GM21529 (cell line): ENCODE results near the gene INAVA.
"Not testable (repeated sequence)": the region's sequence is repeated elsewhere in the genome, so short reads cannot be mapped to it uniquely, and the experiment has no call there.

Experiments
- ATAC-seq: cut with Tn5 transposase; IDR thresholded peaks from one replicate; pipeline ENCODE4 v1.9.1; 2021; ENCODE audit not compliant: unreplicated experiment

INAVA gene

GRCh38 chr1:200896531-200897196 lies 2.0 kb downstream of the INAVA start:
- no peak for ATAC-seq

GRCh38 chr1:200897259-200897658 lies 2.6 kb downstream of the INAVA start:
- no peak for ATAC-seq

GRCh38 chr1:200899015-200899386 lies 4.3 kb downstream of the INAVA start:
- no peak for ATAC-seq

- no peak for ATAC-seq
These were observed 4.8 kb downstream of the INAVA start for GRCh38 chr1:200899451-200899915.

GRCh38 chr1:200899954-200900867 lies 5.5 kb downstream of the INAVA start:
- ATAC-seq = no peak

- ATAC-seq = no peak
These were observed 6.2 kb downstream of the INAVA start for GRCh38 chr1:200900877-200901276.

GRCh38 chr1:200901350-200901749 lies 6.7 kb downstream of the INAVA start:
- ATAC-seq = no peak

- no peak for ATAC-seq
These were observed 7.2 kb downstream of the INAVA start for GRCh38 chr1:200901796-200902444.

GRCh38 chr1:200903793-200904192 lies 9.1 kb downstream of the INAVA start:
- no peak for ATAC-seq

- no peak for ATAC-seq
These were observed 10.1 kb downstream of the INAVA start for GRCh38 chr1:200904772-200905171.

- ATAC-seq = no peak
These were observed 10.8 kb downstream of the INAVA start for GRCh38 chr1:200905411-200906052.

GRCh38 chr1:200906491-200906890 lies 11.8 kb downstream of the INAVA start:
- ATAC-seq = no peak

- ATAC-seq = peak; percentile 74
These were observed 13.0 kb downstream of the INAVA start for GRCh38 chr1:200907611-200908097.

- no peak for ATAC-seq
These were observed 13.6 kb downstream of the INAVA start for GRCh38 chr1:200908191-200908868.

GRCh38 chr1:200909071-200909470 lies 14.4 kb downstream of the INAVA start:
- ATAC-seq = no peak

- ATAC-seq = peak; percentile 48
These were observed 15.1 kb downstream of the INAVA start for GRCh38 chr1:200909757-200910239.

GRCh38 chr1:200911361-200911760 lies 16.7 kb downstream of the INAVA start:
- no peak for ATAC-seq

GRCh38 chr1:200911936-200912335 lies 17.2 kb downstream of the INAVA start:
- ATAC-seq = not testable (repeated sequence)

GRCh38 chr1:200912737-200913407 lies 18.2 kb downstream of the INAVA start:
- no peak for ATAC-seq

- no peak for ATAC-seq
These were observed 21.5 kb downstream of the INAVA start for GRCh38 chr1:200916152-200916551.
